Measurements from ENCODE around the gene FHIT. TPM values are rescaled to one million over a fixed set of nuclear protein-coding genes. Genes with fewer than 3 reads are reported as not detected.

The FHIT gene
- total RNA-seq, 2 donors from 2014 or later = 6.8 to 12.3 TPM

DNA sequence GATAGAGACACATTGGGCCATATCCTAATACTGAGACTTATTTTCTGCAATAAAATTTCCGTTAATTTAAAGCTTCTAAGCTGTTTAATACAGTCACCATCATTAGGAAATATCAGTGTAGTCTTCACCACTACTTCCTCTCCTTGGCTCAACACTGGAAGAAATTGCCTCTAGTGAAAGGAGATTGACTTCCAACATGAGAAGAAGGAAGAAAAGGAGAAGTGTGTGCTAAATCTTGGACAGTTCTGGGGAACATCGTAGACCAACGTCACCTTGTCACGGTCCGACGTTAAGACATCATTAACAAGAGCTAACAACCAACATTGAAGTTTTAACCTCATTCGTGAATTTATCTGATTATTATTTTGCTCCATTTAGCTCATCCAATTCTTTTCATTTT is 1214.4 kb downstream of the FHIT start:
- H3K36me3 ChIP-seq (ENCODE audit: control insufficient read depth, insufficient read depth, low read length) = no peaks in the 10 kb centered on the region
- no peaks in the 10 kb centered on the region for H3K9me3 Mint-ChIP-seq
- no peak overlapping the region for H3K27ac ChIP-seq (ENCODE audit: low read depth, low read length)
- no peak overlapping the region for H3K4me3 Mint-ChIP-seq
- H3K27ac Mint-ChIP-seq = no peak overlapping the region
- no peak overlapping the region for H3K4me3 ChIP-seq (ENCODE audit: low read length)
- TF ChIP-seq CTCF (conservative IDR thresholded peaks at IDR 0.05) = no peak
- 97% methylated on average over 7 of the region's 7 CpGs; no CpG with 5 or more reads in 1 of the 2 experiments for WGBS, 2 experiments (ENCODE audit: insufficient coverage in 1 of 2, insufficient read length in 1 of 2)
- no peaks in the 10 kb centered on the region for H3K27me3 ChIP-seq (ENCODE audit: control insufficient read depth, insufficient read depth, low read length, poor library complexity, severe bottlenecking)
- no peaks in the 10 kb centered on the region for H3K4me1 Mint-ChIP-seq
- DNase-seq = no peak
- H3K4me1 ChIP-seq (ENCODE audit: control insufficient read depth, insufficient read depth, low read length) = no peaks in the 10 kb centered on the region
- no peaks in the 10 kb centered on the region for H3K36me3 Mint-ChIP-seq (ENCODE audit: low read depth)
- no peaks in the 10 kb centered on the region for H3K9me3 ChIP-seq (ENCODE audit: control insufficient read depth, low read length)
- H3K27me3 Mint-ChIP-seq (ENCODE audit: insufficient read depth) = no peaks in the 10 kb centered on the region
- H3K9ac ChIP-seq (ENCODE audit: extremely low read depth, low read length, poor library complexity, severe bottlenecking) = no peak overlapping the region

DNA sequence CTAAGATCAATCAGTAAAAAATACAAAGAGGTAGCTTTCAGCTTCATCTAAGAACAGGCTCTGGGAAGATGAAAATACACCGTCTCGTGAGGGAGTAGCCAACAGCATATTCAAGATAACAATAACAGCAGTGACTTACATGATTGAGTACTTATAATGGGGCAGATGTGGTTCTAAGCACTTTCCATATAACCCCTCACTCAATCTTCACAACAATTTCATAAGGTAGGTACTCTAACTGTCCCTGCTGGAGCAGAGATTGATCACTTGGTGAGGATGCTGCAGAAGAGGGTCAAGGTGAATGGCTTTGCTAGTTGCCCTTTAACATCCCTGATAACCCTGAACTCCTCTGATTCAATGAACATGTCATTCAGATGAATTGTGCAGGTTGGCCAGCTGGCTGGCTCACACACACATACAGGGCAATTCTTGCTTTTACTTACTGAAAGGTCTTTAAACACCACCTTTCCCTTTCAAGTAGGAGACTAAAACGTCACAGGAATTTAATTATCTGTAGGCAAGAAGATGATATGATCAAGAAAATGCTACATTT is 1217.3 kb downstream of the FHIT start:
- Mint-ChIP-seq H3K27ac (no peak overlapping the region), H3K27me3 (ENCODE audit: insufficient read depth) (no peaks in the 10 kb centered on the region), H3K4me1 (no peaks in the 10 kb centered on the region), H3K9me3 (no peaks in the 10 kb centered on the region), H3K36me3 (ENCODE audit: low read depth) (no peaks in the 10 kb centered on the region), H3K4me3 (no peak overlapping the region)
- 100% methylated on average over 3 of the region's 3 CpGs; no CpG with 5 or more reads in 1 of the 2 experiments for WGBS, 2 experiments (ENCODE audit: insufficient coverage in 1 of 2, insufficient read length in 1 of 2)
- no peak for TF ChIP-seq CTCF (conservative IDR thresholded peaks at IDR 0.05)
- Histone ChIP-seq H3K36me3 (ENCODE audit: control insufficient read depth, insufficient read depth, low read length) (no peaks in the 10 kb centered on the region), H3K9ac (ENCODE audit: extremely low read depth, low read length, poor library complexity, severe bottlenecking) (no peak overlapping the region), H3K4me3 (ENCODE audit: low read length) (no peak overlapping the region), H3K27ac (ENCODE audit: low read depth, low read length) (no peak overlapping the region), H3K27me3 (ENCODE audit: control insufficient read depth, insufficient read depth, low read length, poor library complexity, severe bottlenecking) (no peaks in the 10 kb centered on the region), H3K9me3 (ENCODE audit: control insufficient read depth, low read length) (no peaks in the 10 kb centered on the region), H3K4me1 (ENCODE audit: control insufficient read depth, insufficient read depth, low read length) (no peaks in the 10 kb centered on the region)
- no peak for DNase-seq

- H3K4me1 ChIP-seq (ENCODE audit: control insufficient read depth, insufficient read depth, low read length) = no peaks in the 10 kb centered on the region
- Mint-ChIP-seq H3K27me3 (ENCODE audit: insufficient read depth) (no peaks in the 10 kb centered on the region), H3K4me1 (peaks cover 3% of the 10 kb centered on the region), H3K4me3 (no peak overlapping the region), H3K36me3 (ENCODE audit: low read depth) (no peaks in the 10 kb centered on the region), H3K9me3 (no peaks in the 10 kb centered on the region), H3K27ac (no peak overlapping the region)
- H3K4me3 ChIP-seq (ENCODE audit: low read length) = no peak overlapping the region
- WGBS, 2 experiments (ENCODE audit: insufficient coverage in 1 of 2, insufficient read length in 1 of 2) = 94 to 100% methylated on average over 1 of the region's 1 CpG
- no peaks in the 10 kb centered on the region for H3K9me3 ChIP-seq (ENCODE audit: control insufficient read depth, low read length)
- TF ChIP-seq CTCF (conservative IDR thresholded peaks at IDR 0.05) = no peak
- no peak overlapping the region for H3K9ac ChIP-seq (ENCODE audit: extremely low read depth, low read length, poor library complexity, severe bottlenecking)
- DNase-seq = no peak
- no peaks in the 10 kb centered on the region for H3K27me3 ChIP-seq (ENCODE audit: control insufficient read depth, insufficient read depth, low read length, poor library complexity, severe bottlenecking)
- no peaks in the 10 kb centered on the region for H3K36me3 ChIP-seq (ENCODE audit: control insufficient read depth, insufficient read depth, low read length)
- H3K27ac ChIP-seq (ENCODE audit: low read depth, low read length) = no peak overlapping the region
Measured at GRCh38 chr3:60030982-60031381, 1220.3 kb downstream of the FHIT start.
